K562 (cell line): ENCODE data around the gene ANKH. TPM values are rescaled to one million over a fixed set of nuclear protein-coding genes. Genes with fewer than 3 reads are reported as not detected.

ENCODE experiments used
- ATAC-seq: fragments of 200-7000 bp; cut with Tn5 transposase; 3 replicates; pipeline ENCODE4 v1.9.1; 2020; ENCODE audit warnings: moderate library complexity
- BruUV-seq: library from RNA; stranded (reverse); fragments of 400-500 nt; replicated peaks from 2 replicates; lab custom pipeline; 2021; lab: Mats Ljungman, UMichigan
- CTCF ChIA-PET: fragments of 300-600 bp; formaldehyde crosslinking; extraction: SDS; loops from one replicate; lab custom pipeline; 2021; ENCODE audit warnings: low intra/inter-chr PET ratio; lab: Yijun Ruan, JAX
- POLR2A ChIA-PET: fragments of 300-600, 350-650 bp; sonication (Branson Sonifier 250); formaldehyde crosslinking; extraction: SDS; loops from one replicate; lab custom pipeline; 2021; ENCODE audit warnings: antibody characterized with exemption, inconsistent platforms; lab: Yijun Ruan, JAX
- DNase-seq, 4 experiments: peaks; one replicate each; pipeline versions ENCODE4 v3.0.0 to v3.0.0-alpha.2; 2011 to 2018; ENCODE audit warnings: low spot score in 3 of 4, mixed read lengths in 3 of 4; ENCODE audit errors: extremely low read depth in 1 of 4
- FAIRE-seq: peaks from 2 replicates; lab custom pipeline; 2011; peaks lifted over from hg19 to GRCh38; lab: Jason Lieb, UNC
- H2AFZ ChIP-seq: 2 replicates; pipeline ENCODE4 v1.6.0; 2011; ENCODE audit warnings: low read depth, low read length, control low read depth, inconsistent platforms
- H3K27ac ChIP-seq: fragments of 200-600 bp; 3 replicates; pipeline ENCODE4 v1.8.0; 2011; ENCODE audit warnings: low read depth, mild to moderate bottlenecking, control low read depth, inconsistent platforms, low read length, moderate library complexity, mixed read lengths; ENCODE audit errors: extremely low read depth
- H3K27me3 ChIP-seq, 2 experiments: fragments of 300-600 bp in 1 of 2; 2 replicates in 1 of 2; 3 replicates in 1 of 2; pipeline versions ENCODE4 v1.6.0 to v1.8.0; 2011; ENCODE audit warnings: inconsistent platforms in 2 of 2, low read length in 2 of 2, mild to moderate bottlenecking in 1 of 2, mixed read lengths in 1 of 2, moderate library complexity in 1 of 2; ENCODE audit not compliant: control insufficient read depth in 2 of 2, insufficient read depth in 2 of 2
- H3K36me3 ChIP-seq: fragments of 300-600 bp; 3 replicates; pipeline ENCODE4 v1.8.0; 2011; ENCODE audit warnings: mild to moderate bottlenecking, low read length, inconsistent platforms; ENCODE audit not compliant: control insufficient read depth, insufficient read depth
- H3K4me1 ChIP-seq, 2 experiments: fragments of 200-600 bp in 1 of 2; replicated peaks in 1 of 2; 2 replicates in 1 of 2; 3 replicates in 1 of 2; pipeline versions ENCODE4 v1.5.1 to v1.8.0; 2011; ENCODE audit warnings: inconsistent platforms in 2 of 2, low read length in 2 of 2, mild to moderate bottlenecking in 1 of 2, mixed read lengths in 1 of 2, moderate library complexity in 1 of 2; ENCODE audit not compliant: control insufficient read depth in 2 of 2, insufficient read depth in 2 of 2
- H3K4me2 ChIP-seq: 2 replicates; pipeline ENCODE4 v1.6.1; 2011; ENCODE audit warnings: low read length, control low read depth, inconsistent platforms, mixed read lengths; ENCODE audit not compliant: insufficient read depth
- H3K4me3 ChIP-seq: fragments of 200-600 bp; sonication (generic), shearing (Covaris generic); 2 replicates; pipeline ENCODE4 v1.5.1; 2016; ENCODE audit warnings: control low read depth, inconsistent platforms
- H3K79me2 ChIP-seq: fragments of 200-600 bp; 3 replicates; pipeline ENCODE4 v1.8.0; 2011; ENCODE audit warnings: low read length, inconsistent platforms; ENCODE audit not compliant: control insufficient read depth, insufficient read depth
- H3K9ac ChIP-seq, 2 experiments: 2 replicates each; pipeline versions ENCODE4 v1.6.0 to v1.6.1; 2011; ENCODE audit warnings: low read depth in 2 of 2, low read length in 2 of 2, control low read depth in 1 of 2, inconsistent platforms in 1 of 2, mild to moderate bottlenecking in 1 of 2, mixed read lengths in 1 of 2; ENCODE audit not compliant: insufficient read depth in 1 of 2
- H3K9me1 ChIP-seq: one replicate; pipeline ENCODE4 v1.6.0; 2011; ENCODE audit warnings: inconsistent platforms, mild to moderate bottlenecking, low read length, moderate library complexity; ENCODE audit not compliant: control insufficient read depth, insufficient read depth
- H3K9me3 ChIP-seq: replicated peaks from 2 replicates; pipeline ENCODE4 v1.5.1; 2011; ENCODE audit warnings: low read depth, low read length, inconsistent platforms; ENCODE audit not compliant: control insufficient read depth, insufficient read depth
- H4K20me1 ChIP-seq: replicated peaks from 2 replicates; pipeline ENCODE4 v1.6.1; 2011; ENCODE audit warnings: low read length, inconsistent platforms, mixed read lengths; ENCODE audit not compliant: control insufficient read depth, insufficient read depth
- NR1H2 ChIP-seq: sonication (generic); formaldehyde crosslinking; IDR thresholded peaks from 2 replicates; pipeline ENCODE4 v1.4.0; 2020; ENCODE audit warnings: mild to moderate bottlenecking, missing genetic modification reagents
- TCF3 ChIP-seq: sonication (generic); formaldehyde crosslinking; IDR thresholded peaks from 2 replicates; pipeline ENCODE4 v1.4.0; 2020; ENCODE audit warnings: mild to moderate bottlenecking, missing genetic modification reagents
- ZNF583 ChIP-seq: fragments of 250-450 bp; sonication (Bioruptor Pico); IDR thresholded peaks from 2 replicates; pipeline ENCODE4 v1.4.0; 2020
- WGBS: fragments of 100-300 bp; shearing (Covaris generic); methylation state at CpG from one replicate; pipeline ENCODE4 v1.1.6; 2016; ENCODE audit warnings: low coverage, mixed read lengths; ENCODE audit not compliant: insufficient coverage; ENCODE audit errors: missing lambda C conversion rate; 5-methylcytosine and 5-hydroxymethylcytosine counted together
- in situ Hi-C: fragments of 300-500 bp; cut with MboI; formaldehyde crosslinking; loops from 4 replicates; pipeline ENCODE4 v1.15.0; 2018; ENCODE audit warnings: inconsistent platforms, mixed read lengths
- intact Hi-C: fragments of 100-400 bp; cut with micrococcal nuclease; formaldehyde crosslinking; loops from 2 replicates; pipeline ENCODE4 v1.14.2; 2022
- polyA plus RNA-seq, 8 experiments: library from polyadenylated mRNA; depleted of rRNA in 4 of 8; stranded (reverse) in 5 of 8; unstranded in 3 of 8; fragments of >200 nt; fragmentation: Nextera tagmentation in 2 of 8; fragmentation: Illumina TruSeq in 1 of 8; extraction: Ambion mirVana in 2 of 8; extraction: Trizol in 1 of 8; gene quantifications; 2 replicates each; pipeline versions ENCODE4 v1.2.1 to v1.2.3, GENCODE V29; 2011 to 2014; ENCODE audit warnings: inconsistent platforms in 1 of 8, missing spikeins in 1 of 8
- total RNA-seq, 7 experiments: library from RNA; depleted of rRNA in 6 of 7; stranded (reverse); fragments of >200 nt in 6 of 7; fragmentation: Illumina TruSeq in 2 of 7; extraction: Trizol in 2 of 7; gene quantifications; 2 replicates each; pipeline versions ENCODE4 v1.2.1 to v1.2.3, GENCODE V29; 2011 to 2021; ENCODE audit warnings: low replicate concordance in 1 of 7
- TF ChIP-seq, protein P1 (sequence below): fragments of 250-450 bp; sonication (Bioruptor Pico); IDR thresholded peaks from 2 replicates; pipeline ENCODE4 v1.4.0; 2020; ENCODE audit warnings: mild to moderate bottlenecking, moderate library complexity, borderline replicate concordance

The ANKH gene
- total and polyA plus RNA-seq, 9 of the 15 experiments (the other 6 are each of a cell fraction or from before 2014, with no cell fraction given): 0.79 to 12.2 (median 4.5) TPM

DNA sequence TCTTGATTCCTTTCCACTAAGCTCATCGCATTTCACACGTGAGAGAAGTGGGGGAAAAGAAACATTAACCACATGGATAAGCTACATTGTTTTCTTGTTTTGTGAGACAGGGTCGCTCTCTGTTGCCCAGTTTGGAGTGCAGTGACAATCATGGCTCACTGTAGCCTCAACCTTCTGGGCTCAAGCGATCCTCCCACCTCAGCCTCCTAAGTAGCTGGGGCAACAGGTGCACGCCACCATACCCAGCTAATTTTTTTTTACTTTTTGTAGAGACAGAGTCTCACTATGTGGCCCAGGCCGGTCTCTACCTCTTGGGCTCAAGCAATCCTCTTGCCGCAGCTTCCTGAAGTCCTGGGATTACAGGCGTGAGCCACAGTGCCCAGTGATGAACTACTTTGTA, 204.3 kb downstream of the ANKH start:
- Histone ChIP-seq H2AFZ (no peak overlapping the region), H3K9me1 (no peaks in the 10 kb centered on the region), H3K4me3 (no peak overlapping the region), H3K9me3 (no peaks in the 10 kb centered on the region), H3K9ac (no peak overlapping the region), H3K36me3 (peaks cover 17% of the 10 kb centered on the region; the same call in 1 of the 3 replicates), H3K4me1 (peaks cover 19 to 24% of the 10 kb centered on the region in 2 experiments), H3K27me3 (no peaks in the 10 kb centered on the region), H4K20me1 (peaks cover 14% of the 10 kb centered on the region; the same call in 1 of the 2 replicates), H3K4me2 (no peak overlapping the region), H3K79me2 (peaks cover 88% of the 10 kb centered on the region), H3K27ac (no peak overlapping the region)
- TF ChIP-seq, protein P1, sequence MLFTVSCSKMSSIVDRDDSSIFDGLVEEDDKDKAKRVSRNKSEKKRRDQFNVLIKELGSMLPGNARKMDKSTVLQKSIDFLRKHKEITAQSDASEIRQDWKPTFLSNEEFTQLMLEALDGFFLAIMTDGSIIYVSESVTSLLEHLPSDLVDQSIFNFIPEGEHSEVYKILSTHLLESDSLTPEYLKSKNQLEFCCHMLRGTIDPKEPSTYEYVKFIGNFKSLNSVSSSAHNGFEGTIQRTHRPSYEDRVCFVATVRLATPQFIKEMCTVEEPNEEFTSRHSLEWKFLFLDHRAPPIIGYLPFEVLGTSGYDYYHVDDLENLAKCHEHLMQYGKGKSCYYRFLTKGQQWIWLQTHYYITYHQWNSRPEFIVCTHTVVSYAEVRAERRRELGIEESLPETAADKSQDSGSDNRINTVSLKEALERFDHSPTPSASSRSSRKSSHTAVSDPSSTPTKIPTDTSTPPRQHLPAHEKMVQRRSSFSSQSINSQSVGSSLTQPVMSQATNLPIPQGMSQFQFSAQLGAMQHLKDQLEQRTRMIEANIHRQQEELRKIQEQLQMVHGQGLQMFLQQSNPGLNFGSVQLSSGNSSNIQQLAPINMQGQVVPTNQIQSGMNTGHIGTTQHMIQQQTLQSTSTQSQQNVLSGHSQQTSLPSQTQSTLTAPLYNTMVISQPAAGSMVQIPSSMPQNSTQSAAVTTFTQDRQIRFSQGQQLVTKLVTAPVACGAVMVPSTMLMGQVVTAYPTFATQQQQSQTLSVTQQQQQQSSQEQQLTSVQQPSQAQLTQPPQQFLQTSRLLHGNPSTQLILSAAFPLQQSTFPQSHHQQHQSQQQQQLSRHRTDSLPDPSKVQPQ (CRISPR knock-in tag): no peak
- no peak for TF ChIP-seq ZNF583 (CRISPR knock-in tag)
- TF ChIP-seq NR1H2 (CRISPR knock-in tag): no peak
- TF ChIP-seq TCF3: no peak
- WGBS: 90% methylated on average over 8 of the region's 8 CpGs
- DNase-seq (no peak), FAIRE-seq (no peak), ATAC-seq (no peak)
- POLR2A ChIA-PET: interaction anchor here (1.6 kb wide), 1 partner anchor 9 kb away, joined by 4 read pairs; no protein-coding TSS in a partner anchor
- intact Hi-C loops: no loop called here
- BruUV-seq: no TSS peak
- CTCF ChIA-PET: no interaction called here
- in situ Hi-C loops: loop anchor here (10.0 kb wide), 1 partner anchor 662 kb away; no protein-coding TSS in a partner anchor
